K562 (cell line): ENCODE results near the gene SMIM29. TPM values are rescaled to one million over a fixed set of nuclear protein-coding genes. Genes with fewer than 3 reads are reported as not detected.
A peak's percentile ranks its signal among the peaks of the same experiment; 100 is the strongest.

ENCODE experiments used
- BCOR ChIP-seq: fragments of 450-650 bp; IDR thresholded peaks from 2 replicates; pipeline ENCODE4 v1.6.1; 2016
- FOXK2 ChIP-seq, 2 experiments: fragments of 450-650 bp; IDR thresholded peaks in 1 of 2; conservative IDR thresholded peaks in 1 of 2; 2 replicates each; pipeline ENCODE4 v1.6.1; 2016; ENCODE audit warnings: low read depth in 2 of 2, mild to moderate bottlenecking in 1 of 2
- GTF2F1 ChIP-seq: IDR thresholded peaks from 2 replicates; pipeline ENCODE4 v1.6.1; 2011; ENCODE audit warnings: low read depth, low read length, improper control_type of control experiment
- ILK ChIP-seq: fragments of 450-650 bp; IDR thresholded peaks from 2 replicates; pipeline ENCODE4 v1.6.1; 2016; ENCODE audit warnings: missing genetic modification characterization, low read depth, mild to moderate bottlenecking, missing compliant biosample characterization, moderate library complexity, borderline replicate concordance
- JUND ChIP-seq, 2 experiments: IDR thresholded peaks; 2 replicates in 1 of 2; 3 replicates in 1 of 2; pipeline ENCODE4 v1.6.1; 2011; ENCODE audit warnings: borderline replicate concordance in 2 of 2, low read depth in 2 of 2, low read length in 2 of 2, improper control_type of control experiment in 1 of 2, missing biosample characterization in 1 of 2, missing genetic modification characterization in 1 of 2, missing genetic modification reagents in 1 of 2
- SAFB2 ChIP-seq: fragments of 200-400 bp; formaldehyde crosslinking; IDR thresholded peaks from 2 replicates; pipeline ENCODE4 v1.6.1; 2018; ENCODE audit warnings: borderline replicate concordance, low read length, low read depth, moderate library complexity; ENCODE audit not compliant: severe bottlenecking
- SP2 ChIP-seq: IDR thresholded peaks from 2 replicates; pipeline ENCODE4 v1.6.1; 2011; ENCODE audit warnings: mild to moderate bottlenecking, low read depth, low read length, moderate library complexity; ENCODE audit not compliant: poor library complexity, severe bottlenecking; ENCODE audit errors: extremely low read depth
- ZNF24 ChIP-seq: fragments of 450-650 bp; IDR thresholded peaks from 2 replicates; pipeline ENCODE4 v1.6.1; 2016
- ZNF436 ChIP-seq: fragments of 250-450, 450-650 bp; sonication (Bioruptor Pico); formaldehyde crosslinking; IDR thresholded peaks from 2 replicates; pipeline ENCODE4 v1.7.0; 2020; ENCODE audit warnings: mild to moderate bottlenecking
- polyA plus RNA-seq, 8 experiments: library from polyadenylated mRNA; depleted of rRNA in 4 of 8; stranded (reverse) in 5 of 8; unstranded in 3 of 8; fragments of >200 nt; fragmentation: Nextera tagmentation in 2 of 8; fragmentation: Illumina TruSeq in 1 of 8; extraction: Ambion mirVana in 2 of 8; extraction: Trizol in 1 of 8; gene quantifications; 2 replicates each; pipeline versions ENCODE4 v1.2.1 to v1.2.3, GENCODE V29; 2011 to 2014; ENCODE audit warnings: inconsistent platforms in 1 of 8, missing spikeins in 1 of 8
- total RNA-seq, 7 experiments: library from RNA; depleted of rRNA in 6 of 7; stranded (reverse); fragments of >200 nt in 6 of 7; fragmentation: Illumina TruSeq in 2 of 7; extraction: Trizol in 2 of 7; gene quantifications; 2 replicates each; pipeline versions ENCODE4 v1.2.1 to v1.2.3, GENCODE V29; 2011 to 2021; ENCODE audit warnings: low replicate concordance in 1 of 7

The SMIM29 gene
- total and polyA plus RNA-seq, 9 of the 15 experiments (the other 6 are each of a cell fraction or from before 2014, with no cell fraction given): 6.5 to 36.7 (median 20.9) TPM

- TF ChIP-seq SP2 (no peak), BCOR (peak; percentile 24; the same call in 1 of the 2 replicates), JUND (IDR thresholded peaks at IDR 0.05; ENCODE audit: borderline replicate concordance, low read depth, low read length) (peak; percentile 85), JUND (tag; IDR thresholded peaks at IDR 0.05; ENCODE audit: borderline replicate concordance, low read depth, low read length) (peak; percentile 86; the same call in 2 of the 3 replicates), ZNF24 (no peak), GTF2F1 (0 out of 2 replicates have a peak, but pooled peaks have one; percentile 30), ILK (no peak), ZNF436 (CRISPR knock-in tag) (no peak), SAFB2 (no peak), FOXK2 (conservative IDR thresholded peaks at IDR 0.05 in 1 of 2, IDR thresholded peaks at IDR 0.05 in 1 of 2; ENCODE audit: low read depth in 2 of 2) (no peak)
These were observed 10.0 kb downstream of the SMIM29 start (continued) for GRCh38 chr6:34238585-34239499.
